HK-2 (cell line): Measurements from ENCODE around the gene MARK2.

Experiments used
- DNase-seq: peaks from one replicate; pipeline ENCODE4 v3.0.0-alpha.2; 2018; ENCODE audit not compliant: unreplicated experiment

The MARK2 gene

GRCh38 chr11:63929616-63930015 is 90.7 kb downstream of the MARK2 start:
- DNase-seq: no peak

- no peak for DNase-seq
These were observed 92.1 kb downstream of the MARK2 start for GRCh38 chr11:63931045-63931444.

GRCh38 chr11:63931876-63932275 is 93.0 kb downstream of the MARK2 start:
- DNase-seq: no peak

GRCh38 chr11:63933459-63933858 is 94.5 kb downstream of the MARK2 start:
- no peak for DNase-seq

- no peak for DNase-seq
These were observed 99.0 kb downstream of the MARK2 start for GRCh38 chr11:63937713-63938478.

GRCh38 chr11:63938479-63939396 is 99.8 kb downstream of the MARK2 start, which contains the start of gene NAA40:
TSS of gene NAA40 (plus strand) at chr11:63939002. CDS start at chr11:63939097, 95 bp downstream.
- DNase-seq: peak; percentile 94

GRCh38 chr11:63939397-63939891 is 100.5 kb downstream of the MARK2 start:
- DNase-seq: no peak

GRCh38 chr11:63940786-63941185 is 101.9 kb downstream of the MARK2 start:
- DNase-seq: no peak

- DNase-seq: no peak
These were observed 103.0 kb downstream of the MARK2 start for GRCh38 chr11:63941901-63942300.

GRCh38 chr11:63942803-63943202 is 103.9 kb downstream of the MARK2 start:
- no peak for DNase-seq

- DNase-seq: no peak
These were observed 106.1 kb downstream of the MARK2 start for GRCh38 chr11:63944987-63945386.

- peak; percentile 36 for DNase-seq
These were observed 106.7 kb downstream of the MARK2 start for GRCh38 chr11:63945477-63946163.

GRCh38 chr11:63951779-63952536 is 113.0 kb downstream of the MARK2 start:
- DNase-seq: no peak

- no peak for DNase-seq
These were observed 113.7 kb downstream of the MARK2 start for GRCh38 chr11:63952570-63952969.

- no peak for DNase-seq
These were observed 119.1 kb downstream of the MARK2 start for GRCh38 chr11:63958008-63958407.
